ENCODE results near the gene MYL2.

MYL2 gene

GRCh38 chr12:110896559-110896958 is 23.8 kb downstream of the MYL2 start:
- no peak for DNase-seq (ENCODE audit: low read depth in 3 of 3)

DNA sequence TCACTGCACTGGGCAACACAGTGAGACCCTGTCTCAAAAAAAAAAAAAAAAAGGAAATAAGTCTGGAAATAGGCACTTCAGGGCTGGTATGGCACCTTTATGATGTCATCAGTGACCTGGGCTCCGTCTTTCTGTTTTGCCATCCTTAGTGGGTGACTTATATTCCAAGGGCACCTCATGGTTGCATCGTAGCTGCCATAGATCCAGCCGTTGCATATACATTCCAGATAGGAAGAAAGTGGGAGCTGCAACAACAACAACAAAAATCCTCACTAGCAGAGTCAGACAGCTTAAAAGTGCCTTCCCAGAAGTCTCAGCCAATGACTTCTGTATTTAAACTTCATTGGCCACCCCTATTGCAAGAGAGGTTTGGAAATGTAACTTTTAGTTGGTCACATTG is 26.4 kb downstream of the MYL2 start:
- DNase-seq (ENCODE audit: low read depth in 3 of 3) = no peak

GRCh38 chr12:110889361-110889760 is 31.0 kb downstream of the MYL2 start:
- no peak for DNase-seq (ENCODE audit: low read depth in 3 of 3)

GRCh38 chr12:110888256-110888991 is 32.0 kb downstream of the MYL2 start:
- no peak for DNase-seq (ENCODE audit: low read depth in 3 of 3)

GRCh38 chr12:110885152-110885840 is 35.1 kb downstream of the MYL2 start:
- DNase-seq (ENCODE audit: low read depth in 3 of 3) = no peak

GRCh38 chr12:110883251-110883650 is 37.1 kb downstream of the MYL2 start:
- DNase-seq (ENCODE audit: low read depth in 3 of 3) = no peak

DNA sequence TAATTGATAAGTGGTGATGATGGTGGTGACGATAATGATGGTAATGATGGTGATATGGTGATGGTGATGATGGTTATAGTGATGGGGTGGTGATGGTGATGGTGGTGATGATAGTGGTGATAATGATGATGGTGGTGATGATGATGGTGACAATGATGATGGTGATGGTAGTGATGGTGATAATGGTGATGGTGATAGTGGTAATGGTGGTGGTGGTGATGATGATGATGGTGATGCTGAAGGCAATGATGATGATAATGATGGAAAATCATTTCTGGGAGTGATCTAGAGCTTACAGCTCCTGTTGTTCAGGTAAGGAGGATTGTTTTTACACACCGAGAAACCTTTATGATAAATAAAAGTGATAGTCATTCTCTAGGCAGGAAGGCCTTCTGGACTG is 39.7 kb downstream of the MYL2 start:
- no peak for DNase-seq (ENCODE audit: low read depth in 3 of 3)

GRCh38 chr12:110874781-110875180 is 45.6 kb downstream of the MYL2 start:
- DNase-seq (ENCODE audit: low read depth in 3 of 3) = no peak

DNA sequence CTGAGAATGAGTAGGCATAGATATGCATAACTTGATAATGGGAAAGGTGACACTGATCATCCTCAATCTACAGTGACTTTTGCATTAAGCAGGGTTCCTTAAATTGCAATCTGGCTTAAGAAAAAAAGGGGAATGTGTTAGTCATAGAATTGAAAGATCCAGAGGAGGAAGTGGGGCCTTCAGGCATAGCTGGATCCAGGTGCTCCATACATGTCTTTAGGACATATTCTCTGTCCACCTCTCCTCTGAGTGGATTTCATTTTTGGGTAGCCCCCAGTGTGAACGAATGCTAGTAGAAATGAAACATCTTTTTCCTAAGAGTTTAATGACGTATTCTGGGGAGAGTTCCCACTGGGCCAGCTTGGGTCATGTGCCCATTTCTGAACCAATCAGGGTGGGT is 46.0 kb downstream of the MYL2 start:
- no peak for DNase-seq (ENCODE audit: low read depth in 3 of 3)

DNA sequence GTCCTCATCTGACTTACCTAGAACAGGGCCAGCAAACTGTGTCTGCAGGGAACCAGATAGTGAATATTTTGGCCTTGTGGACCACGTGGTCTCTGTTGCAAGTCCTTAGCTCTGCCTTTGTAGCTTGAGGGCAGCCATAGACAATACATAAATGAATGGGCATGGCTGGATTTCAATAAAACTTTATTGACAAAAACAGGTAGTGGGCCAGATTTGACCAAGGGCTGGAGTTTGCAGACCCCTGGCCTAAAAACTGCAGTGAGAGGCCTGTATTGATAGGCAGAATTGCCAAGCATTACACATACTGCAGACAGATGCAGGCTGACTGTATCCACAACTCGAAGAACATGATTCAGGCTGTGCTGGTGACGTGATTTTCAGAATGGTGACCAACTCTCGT is 48.3 kb downstream of the MYL2 start:
- DNase-seq (ENCODE audit: low read depth in 3 of 3) = no peak

GRCh38 chr12:110869803-110870202 is 50.6 kb downstream of the MYL2 start:
- no peak for DNase-seq (ENCODE audit: low read depth in 3 of 3)

DNA sequence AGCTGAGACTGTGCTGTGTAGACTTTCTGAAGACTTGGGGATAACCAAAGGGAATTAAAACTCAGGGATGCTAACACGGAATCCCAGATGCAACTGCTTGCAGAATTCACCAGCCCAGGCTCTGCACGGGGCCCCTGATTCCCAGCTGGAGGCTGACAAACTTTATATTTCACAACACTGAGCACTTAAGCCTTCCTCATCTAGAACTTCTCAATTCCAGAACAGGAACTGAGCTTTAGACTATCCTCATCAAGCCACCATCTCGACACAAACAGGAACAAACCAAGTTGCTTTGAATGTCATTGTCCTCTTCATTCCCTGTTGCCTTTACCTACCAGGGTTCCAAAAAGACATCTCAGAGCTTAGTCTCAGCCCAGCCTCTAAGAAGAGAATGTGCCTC is 51.4 kb downstream of the MYL2 start:
- no peak for DNase-seq (ENCODE audit: low read depth in 3 of 3)

DNA sequence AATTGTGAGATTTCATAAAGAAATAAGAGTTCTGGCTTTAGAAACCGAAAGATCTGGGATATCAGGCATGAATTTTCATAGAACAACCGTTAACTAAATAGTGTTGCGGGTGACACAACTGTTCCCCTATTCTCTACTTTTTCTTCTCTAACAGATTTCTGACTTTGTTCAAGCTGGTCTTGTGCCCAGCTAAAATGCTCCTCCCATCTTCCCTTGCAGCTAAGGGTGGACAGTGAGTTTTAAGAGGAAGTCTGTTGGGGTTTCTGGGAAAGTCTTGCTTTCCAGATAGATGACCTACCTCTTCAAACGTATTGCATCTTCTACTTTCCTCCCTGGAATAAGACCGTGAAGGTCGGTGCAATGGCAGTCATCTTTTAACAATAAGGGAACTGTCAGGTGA is 54.9 kb downstream of the MYL2 start:
- no peak for DNase-seq (ENCODE audit: low read depth in 3 of 3)

DNA sequence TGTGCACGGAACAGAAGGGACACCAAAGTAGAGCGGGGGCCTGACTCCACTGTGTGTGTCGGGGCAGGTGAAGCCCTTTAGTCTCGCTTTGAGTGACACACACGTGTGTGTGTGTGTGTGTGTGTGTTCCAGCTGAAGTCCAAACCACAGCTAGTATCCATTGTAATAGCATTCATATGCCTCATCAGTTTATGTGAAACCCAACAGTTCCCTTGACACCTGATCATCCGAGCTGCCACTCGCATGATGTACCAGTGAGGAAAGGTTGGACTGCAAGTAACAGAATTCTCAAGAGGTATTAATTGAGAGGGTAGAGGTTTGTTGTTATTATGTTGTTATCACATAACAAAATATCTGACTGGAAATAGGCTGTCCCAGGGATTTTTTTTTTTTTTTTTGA is 57.2 kb downstream of the MYL2 start:
- DNase-seq (ENCODE audit: low read depth in 3 of 3) = no peak

GRCh38 chr12:110862329-110862728 is 58.0 kb downstream of the MYL2 start:
- DNase-seq (ENCODE audit: low read depth in 3 of 3) = no peak

DNA sequence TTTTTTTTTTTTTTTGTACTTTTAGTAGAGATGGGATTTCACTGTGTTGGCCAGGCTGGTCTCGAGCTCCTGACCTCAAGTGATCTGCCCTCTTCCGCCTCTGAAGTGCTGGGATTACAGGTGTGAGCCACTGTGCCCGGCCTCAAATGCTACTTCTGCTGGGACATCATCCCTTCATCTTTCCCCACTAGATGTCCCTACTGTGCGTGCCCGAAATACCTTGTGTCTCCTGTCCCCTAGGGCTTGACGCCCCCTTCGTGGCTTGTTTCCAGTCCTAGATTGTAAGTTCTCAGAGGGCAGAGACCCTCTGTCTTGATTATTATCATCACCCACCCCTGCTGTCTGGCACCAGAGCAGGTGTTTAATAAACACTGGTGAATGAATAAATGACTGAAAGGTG is 58.6 kb downstream of the MYL2 start:
- no peak for DNase-seq (ENCODE audit: low read depth in 3 of 3)

Measured in stimulated activated CD4-positive, alpha-beta T cell treated with anti-CD3 and anti-CD28 coated beads, TNF-alpha, amount 100 ng/mL, for 24 hours (primary cell).